Neural cell (in vitro differentiated cells): ENCODE results near the gene BRD9. TPM values are rescaled to one million over a fixed set of nuclear protein-coding genes. Genes with fewer than 3 reads are reported as not detected.

Experiments used
- H2AFZ ChIP-seq: fragments of 200-600, 300-800 bp; sonication (generic), shearing (Covaris generic); 2 replicates; pipeline ENCODE4 v1.6.0; 2014; ENCODE audit warnings: low read depth, mild to moderate bottlenecking, antibody characterized with exemption, low read length, moderate library complexity
- H3F3A ChIP-seq: fragments of 200-600 bp; shearing (Covaris generic); 2 replicates; pipeline ENCODE4 v1.6.1; 2016; ENCODE audit warnings: mild to moderate bottlenecking, moderate library complexity, mixed read lengths, antibody characterized with exemption, low read length; ENCODE audit not compliant: insufficient read depth, poor library complexity, severe bottlenecking
- H3K27ac ChIP-seq: fragments of 200-600, 300-800 bp; sonication (generic), shearing (Covaris generic); 2 replicates; pipeline ENCODE4 v1.5.1; 2014; ENCODE audit warnings: mild to moderate bottlenecking, low read length, moderate library complexity
- H3K27me3 ChIP-seq: fragments of 300-800, 200-600 bp; sonication (generic), shearing (Covaris generic); 2 replicates; pipeline ENCODE4 v1.6.0; 2014; ENCODE audit warnings: mild to moderate bottlenecking, low read depth, low read length, moderate library complexity; ENCODE audit not compliant: insufficient read depth
- H3K36me3 ChIP-seq: fragments of 300-800, 200-600 bp; sonication (generic), shearing (Covaris generic); 2 replicates; pipeline ENCODE4 v1.5.1; 2014; ENCODE audit warnings: mild to moderate bottlenecking, antibody characterized with exemption, low read length, moderate library complexity; ENCODE audit not compliant: insufficient read depth
- H3K4me2 ChIP-seq: fragments of 300-800, 200-600 bp; sonication (generic), shearing (Covaris generic); 2 replicates; pipeline ENCODE4 v1.6.0; 2014; ENCODE audit warnings: mild to moderate bottlenecking, low read length
- H3K4me3 ChIP-seq: fragments of 300-800, 200-600 bp; sonication (generic), shearing (Covaris generic); 2 replicates; pipeline ENCODE4 v1.5.1; 2014; ENCODE audit warnings: mild to moderate bottlenecking, low read length, moderate library complexity
- H3K79me2 ChIP-seq: fragments of 200-600 bp; shearing (Covaris generic); replicated peaks from 2 replicates; pipeline ENCODE4 v1.6.0; 2014; ENCODE audit warnings: mild to moderate bottlenecking, low read length, moderate library complexity; ENCODE audit not compliant: insufficient read depth
- H3K9ac ChIP-seq: fragments of 300-800, 200-600 bp; sonication (generic), shearing (Covaris generic); 2 replicates; pipeline ENCODE4 v1.6.1; 2016; ENCODE audit warnings: mild to moderate bottlenecking, low read length, mixed read lengths
- H3K9me2 ChIP-seq: fragments of 200-600 bp; shearing (Covaris generic); 2 replicates; pipeline ENCODE4 v1.6.1; 2016; ENCODE audit warnings: mild to moderate bottlenecking, low read length, mixed read lengths; ENCODE audit not compliant: insufficient read depth
- H3K9me3 ChIP-seq: fragments of 200-600, 300-800 bp; sonication (generic), shearing (Covaris generic); 2 replicates; pipeline ENCODE4 v1.6.1; 2016; ENCODE audit warnings: mild to moderate bottlenecking, mixed run types, low read length, moderate library complexity, mixed read lengths
- H4K20me1 ChIP-seq: fragments of 200-600 bp; shearing (Covaris generic); 2 replicates; pipeline ENCODE4 v1.6.1; 2016; ENCODE audit warnings: mild to moderate bottlenecking, mixed run types; ENCODE audit not compliant: insufficient read depth
- CTCF ChIP-seq: fragments of 450-650 bp; IDR thresholded peaks from 2 replicates; pipeline ENCODE4 v1.5.1; 2014; ENCODE audit warnings: antibody characterized with exemption, mild to moderate bottlenecking, moderate library complexity; ENCODE audit not compliant: poor library complexity, severe bottlenecking
- EP300 ChIP-seq: fragments of 450-650 bp; conservative IDR thresholded peaks from 2 replicates; pipeline ENCODE4 v1.6.1; 2014; ENCODE audit warnings: antibody characterized with exemption, mild to moderate bottlenecking, moderate library complexity; ENCODE audit not compliant: poor library complexity, severe bottlenecking
- EZH2 ChIP-seq: fragments of 200-600, 300-800 bp; shearing (Covaris generic), sonication (generic); IDR thresholded peaks from 2 replicates; pipeline ENCODE4 v1.6.1; 2014; ENCODE audit warnings: antibody characterized with exemption, low read length, borderline replicate concordance, mild to moderate bottlenecking; ENCODE audit not compliant: insufficient read depth, poor library complexity, severe bottlenecking
- MXI1 ChIP-seq: fragments of 450-650 bp; conservative IDR thresholded peaks from 2 replicates; pipeline ENCODE4 v1.6.1; 2014; ENCODE audit warnings: antibody characterized with exemption, mild to moderate bottlenecking; ENCODE audit not compliant: poor library complexity, severe bottlenecking
- POLR2AphosphoS5 ChIP-seq: IDR thresholded peaks from 2 replicates; pipeline ENCODE4 v1.6.1; 2012
- RAD21 ChIP-seq: fragments of 450-650 bp; conservative IDR thresholded peaks from 2 replicates; pipeline ENCODE4 v1.6.1; 2014; ENCODE audit warnings: antibody characterized with exemption, mild to moderate bottlenecking, moderate library complexity
- SMC3 ChIP-seq: fragments of 450-650 bp; conservative IDR thresholded peaks from 2 replicates; pipeline ENCODE4 v1.6.1; 2014; ENCODE audit warnings: antibody characterized with exemption, mild to moderate bottlenecking, moderate library complexity; ENCODE audit not compliant: poor library complexity
- TAF1 ChIP-seq: IDR thresholded peaks from 2 replicates; pipeline ENCODE4 v1.6.1; 2012; ENCODE audit warnings: low read depth
- polyA plus RNA-seq: library from polyadenylated mRNA; depleted of rRNA; stranded (reverse); fragments of >200 nt; gene quantifications from 2 replicates; pipeline ENCODE4 v1.2.3, GENCODE V29; 2014
- TF ChIP-seq, protein P1 (sequence below): IDR thresholded peaks from 2 replicates; pipeline ENCODE4 v1.6.1; 2012; ENCODE audit warnings: borderline replicate concordance

Gene BRD9
- polyA plus RNA-seq, 1 donor from 2014 or later = 50.4 TPM

DNA sequence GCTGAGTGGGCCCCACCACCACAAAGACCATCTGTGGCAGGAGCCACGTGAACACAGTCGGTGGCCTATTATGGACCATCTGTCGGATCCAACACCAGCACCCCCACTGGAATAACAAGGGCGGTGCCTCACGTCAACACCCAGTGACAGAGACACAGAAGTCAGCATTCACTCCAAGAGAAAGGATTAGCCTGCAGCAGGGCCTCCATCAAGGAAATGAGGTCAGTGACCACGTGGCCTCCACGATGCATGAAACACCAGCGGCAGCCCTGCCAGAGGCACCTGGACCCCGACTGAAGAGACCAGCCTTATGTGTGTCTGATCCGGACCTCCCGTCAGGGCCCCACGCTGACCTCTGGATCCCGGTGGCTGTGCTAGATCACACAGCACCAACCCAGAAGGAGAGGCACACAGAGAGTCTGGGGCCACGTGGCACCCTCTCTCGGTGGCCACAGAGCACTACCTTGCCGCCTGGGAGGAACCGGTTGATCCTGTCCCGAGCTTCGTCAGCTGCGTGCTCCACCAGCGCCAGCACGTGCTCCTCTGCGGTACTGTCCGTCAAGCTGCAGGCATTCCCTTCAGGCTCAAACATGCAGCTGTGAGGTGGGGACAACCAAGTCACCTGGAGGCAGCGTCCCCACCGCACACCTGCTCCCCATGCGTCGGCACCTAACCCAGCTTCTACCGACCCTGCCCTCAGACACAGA is 9.0 kb downstream of the BRD9 start:
- Histone ChIP-seq H3K36me3 (peaks cover 13% of the 10 kb centered on the region), H3K9me3 (no peaks in the 10 kb centered on the region), H3K9ac (no peak overlapping the region), H3K4me3 (no peak overlapping the region), H3K4me2 (no peak overlapping the region), H3K27ac (no peak overlapping the region), H3F3A (no peaks in the 10 kb centered on the region), H2AFZ (no peak overlapping the region), H3K9me2 (no peaks in the 10 kb centered on the region), H3K27me3 (no peaks in the 10 kb centered on the region), H4K20me1 (no peaks in the 10 kb centered on the region), H3K79me2 (peaks cover 5% of the 10 kb centered on the region)
- TF ChIP-seq EP300 = no peak
- no peak for TF ChIP-seq CTCF
- TF ChIP-seq SMC3 = no peak
- no peak for TF ChIP-seq EZH2
- no peak for TF ChIP-seq POLR2AphosphoS5
- no peak for TF ChIP-seq TAF1
- TF ChIP-seq, protein P1, sequence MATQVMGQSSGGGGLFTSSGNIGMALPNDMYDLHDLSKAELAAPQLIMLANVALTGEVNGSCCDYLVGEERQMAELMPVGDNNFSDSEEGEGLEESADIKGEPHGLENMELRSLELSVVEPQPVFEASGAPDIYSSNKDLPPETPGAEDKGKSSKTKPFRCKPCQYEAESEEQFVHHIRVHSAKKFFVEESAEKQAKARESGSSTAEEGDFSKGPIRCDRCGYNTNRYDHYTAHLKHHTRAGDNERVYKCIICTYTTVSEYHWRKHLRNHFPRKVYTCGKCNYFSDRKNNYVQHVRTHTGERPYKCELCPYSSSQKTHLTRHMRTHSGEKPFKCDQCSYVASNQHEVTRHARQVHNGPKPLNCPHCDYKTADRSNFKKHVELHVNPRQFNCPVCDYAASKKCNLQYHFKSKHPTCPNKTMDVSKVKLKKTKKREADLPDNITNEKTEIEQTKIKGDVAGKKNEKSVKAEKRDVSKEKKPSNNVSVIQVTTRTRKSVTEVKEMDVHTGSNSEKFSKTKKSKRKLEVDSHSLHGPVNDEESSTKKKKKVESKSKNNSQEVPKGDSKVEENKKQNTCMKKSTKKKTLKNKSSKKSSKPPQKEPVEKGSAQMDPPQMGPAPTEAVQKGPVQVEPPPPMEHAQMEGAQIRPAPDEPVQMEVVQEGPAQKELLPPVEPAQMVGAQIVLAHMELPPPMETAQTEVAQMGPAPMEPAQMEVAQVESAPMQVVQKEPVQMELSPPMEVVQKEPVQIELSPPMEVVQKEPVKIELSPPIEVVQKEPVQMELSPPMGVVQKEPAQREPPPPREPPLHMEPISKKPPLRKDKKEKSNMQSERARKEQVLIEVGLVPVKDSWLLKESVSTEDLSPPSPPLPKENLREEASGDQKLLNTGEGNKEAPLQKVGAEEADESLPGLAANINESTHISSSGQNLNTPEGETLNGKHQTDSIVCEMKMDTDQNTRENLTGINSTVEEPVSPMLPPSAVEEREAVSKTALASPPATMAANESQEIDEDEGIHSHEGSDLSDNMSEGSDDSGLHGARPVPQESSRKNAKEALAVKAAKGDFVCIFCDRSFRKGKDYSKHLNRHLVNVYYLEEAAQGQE = no peak
- TF ChIP-seq MXI1 = no peak
- TF ChIP-seq RAD21 = no peak

- H3F3A ChIP-seq = no peaks in the 10 kb centered on the region
- no peaks in the 10 kb centered on the region for H3K9me3 ChIP-seq
- H3K79me2 ChIP-seq = peaks cover 5% of the 10 kb centered on the region
- peaks cover 13% of the 10 kb centered on the region for H3K36me3 ChIP-seq
- no peak overlapping the region for H3K27ac ChIP-seq
- TF ChIP-seq TAF1 (no peak), RAD21 (no peak), MXI1 (no peak), EZH2 (no peak), CTCF (no peak), SMC3 (no peak), EP300 (no peak), POLR2AphosphoS5 (no peak)
- TF ChIP-seq, protein P1 = no peak
- H3K4me3 ChIP-seq = no peak overlapping the region
- no peak overlapping the region for H2AFZ ChIP-seq
- no peak overlapping the region for H3K9ac ChIP-seq
- H4K20me1 ChIP-seq = no peaks in the 10 kb centered on the region
- H3K27me3 ChIP-seq = no peaks in the 10 kb centered on the region
- H3K9me2 ChIP-seq = no peaks in the 10 kb centered on the region
- H3K4me2 ChIP-seq = no peak overlapping the region
Observed at GRCh38 chr5:882253-883183, 10.1 kb downstream of the BRD9 start.
